Measurements from ENCODE around the gene DOCK1.

- TF ChIP-seq CTCF (IDR thresholded peaks at IDR 0.05) (no peak), EZH2phosphoT487 (IDR thresholded peaks at IDR 0.05) (no peak)
Measured at GRCh38 chr10:127162841-127163240, 257.6 kb downstream of the DOCK1 start.
